NB4 (cell line): ENCODE data around the gene CRIM1.

Experiments
- CTCF ChIP-seq: IDR thresholded peaks from one replicate; pipeline ENCODE4 v1.5.1; 2012; ENCODE audit warnings: low read depth, low read length
- POLR2A ChIP-seq: IDR thresholded peaks from 2 replicates; pipeline ENCODE4 v1.6.1; 2011; ENCODE audit warnings: mild to moderate bottlenecking; ENCODE audit not compliant: insufficient read length; ENCODE audit errors: extremely low read depth

- no peak for TF ChIP-seq CTCF
- no peak for TF ChIP-seq POLR2A
Observed at GRCh38 chr2:36456227-36457175, 100.9 kb downstream of the CRIM1 start.
